Common myeloid progenitor, CD34-positive (primary cell): ENCODE results near the gene ABLIM1.
A peak's percentile ranks its signal among the peaks of the same experiment; 100 is the strongest.

Experiments used
- CTCF ChIA-PET: fragments of 350-600 bp; sonication (Branson Sonifier 250); formaldehyde crosslinking; loops from one replicate; lab custom pipeline; 2021; ENCODE audit warnings: antibody characterized with exemption; lab: Charles Lee
- POLR2A ChIA-PET: fragments of 350-600 bp; sonication (Branson Sonifier 250); formaldehyde crosslinking; loops from one replicate; lab custom pipeline; 2021; ENCODE audit warnings: antibody characterized with exemption; lab: Charles Lee
- DNase-seq, 3 donors: peaks; one replicate each; pipeline versions ENCODE4 v3.0.0 to v3.0.0-alpha.2; 2013
- H3K27ac ChIP-seq, 2 experiments: 1 replicate in 1 of 2; 2 replicates in 1 of 2; pipeline ENCODE4 v1.7.0; 2013; ENCODE audit warnings: inconsistent platforms in 2 of 2, low read length in 2 of 2, mild to moderate bottlenecking in 2 of 2, low read depth in 1 of 2, moderate library complexity in 1 of 2; ENCODE audit not compliant: severe bottlenecking in 2 of 2, insufficient read depth in 1 of 2, poor library complexity in 1 of 2
- H3K27me3 ChIP-seq, 5 experiments: replicated peaks in 2 of 5; 1 replicate in 3 of 5; 2 replicates in 2 of 5; pipeline versions ENCODE4 v1.6.1 to v1.7.0; 2013; ENCODE audit warnings: low read length in 4 of 5, mild to moderate bottlenecking in 2 of 5, moderate library complexity in 2 of 5, inconsistent platforms in 1 of 5; ENCODE audit not compliant: insufficient read depth in 5 of 5, control insufficient read depth in 4 of 5
- H3K36me3 ChIP-seq, 4 experiments: 1 replicate in 2 of 4; 2 replicates in 2 of 4; pipeline versions ENCODE4 v1.6.1 to v1.7.0; 2013; ENCODE audit warnings: low read length in 3 of 4, control low read depth in 1 of 4, mild to moderate bottlenecking in 1 of 4; ENCODE audit not compliant: control insufficient read depth in 4 of 4, insufficient read depth in 4 of 4
- H3K4me1 ChIP-seq, 4 experiments: 1 replicate in 3 of 4; 2 replicates in 1 of 4; pipeline versions ENCODE4 v1.6.1 to v1.7.1; 2013; ENCODE audit warnings: low read length in 3 of 4, mild to moderate bottlenecking in 3 of 4, control low read depth in 1 of 4, inconsistent platforms in 1 of 4, moderate library complexity in 1 of 4; ENCODE audit not compliant: control insufficient read depth in 4 of 4, insufficient read depth in 4 of 4; ENCODE audit errors: control extremely low read depth in 1 of 4
- H3K4me3 ChIP-seq, 7 experiments: 1 replicate in 4 of 7; 2 replicates in 3 of 7; pipeline versions ENCODE4 v1.5.1 to v1.7.0; 2013; ENCODE audit warnings: mild to moderate bottlenecking in 7 of 7, low read length in 6 of 7, moderate library complexity in 6 of 7, inconsistent platforms in 2 of 7, low read depth in 2 of 7, control low read depth in 1 of 7; ENCODE audit not compliant: insufficient read depth in 4 of 7, control insufficient read depth in 1 of 7; ENCODE audit errors: extremely low read depth in 1 of 7
- H3K9me3 ChIP-seq, 5 experiments: 1 replicate in 4 of 5; 2 replicates in 1 of 5; pipeline versions ENCODE4 v1.6.1 to v1.7.1; 2013; ENCODE audit warnings: low read length in 4 of 5, mild to moderate bottlenecking in 2 of 5, inconsistent platforms in 1 of 5, low read depth in 1 of 5, moderate library complexity in 1 of 5; ENCODE audit not compliant: control insufficient read depth in 4 of 5, insufficient read depth in 2 of 5; ENCODE audit errors: control extremely low read depth in 1 of 5
- WGBS: methylation state at CpG from one replicate; pipeline ENCODE4 v1.1.5; 2013; ENCODE audit not compliant: insufficient coverage; 5-methylcytosine and 5-hydroxymethylcytosine counted together

ABLIM1 gene

GRCh38 chr10:114472877-114473253 lies 185.2 kb downstream of the ABLIM1 start:
- ChIA-PET CTCF (interaction anchor here (0.6 to 5.0 kb wide), 13 partner anchors 13 to 313 kb away, joined by 3 to 32 read pairs (median 4); no protein-coding TSS in a partner anchor), POLR2A (interaction anchor here (0.6 kb wide), 2 partner anchors 14 to 243 kb away, joined by 3 to 5 read pairs; no protein-coding TSS in a partner anchor)
- peaks cover 2 to 25% (median 13%) of the 10 kb centered on the region in 4 experiments for H3K36me3 ChIP-seq
- H3K27me3 ChIP-seq, result no peaks in the 10 kb centered on the region
- no peak for DNase-seq
- peak overlapping the region in 1 of 2 experiments; percentile 15 for H3K27ac ChIP-seq
- peaks cover 0 to 3% (median 2%) of the 10 kb centered on the region in 4 experiments for H3K4me1 ChIP-seq
- H3K4me3 ChIP-seq, result no peak overlapping the region
- 97% methylated on average over 3 of the region's 4 CpGs for WGBS
- no peaks in the 10 kb centered on the region for H3K9me3 ChIP-seq

- H3K27me3 ChIP-seq, result no peaks in the 10 kb centered on the region
- peaks cover 2 to 25% (median 14%) of the 10 kb centered on the region in 4 experiments for H3K36me3 ChIP-seq
- no peaks in the 10 kb centered on the region for H3K9me3 ChIP-seq
- H3K4me3 ChIP-seq, result no peak overlapping the region
- POLR2A ChIA-PET, result no interaction called here
- CTCF ChIA-PET, result interaction anchor here (0.6 to 5.0 kb wide), 35 partner anchors 8 to 658 kb away, joined by 3 to 32 read pairs (median 4); no protein-coding TSS in a partner anchor
- WGBS, result 92% methylated on average over 8 of the region's 11 CpGs
- DNase-seq, result no peak
- peaks cover 0 to 3% (median 2%) of the 10 kb centered on the region in 4 experiments for H3K4me1 ChIP-seq
- peak overlapping the region in 1 of 2 experiments; percentile 15 for H3K27ac ChIP-seq
These were observed 185.9 kb downstream of the ABLIM1 start for GRCh38 chr10:114471906-114472876.

- peak; percentile 81 to 90 (median 89) for DNase-seq
- no peak overlapping the region for H3K4me3 ChIP-seq
- POLR2A ChIA-PET, result no interaction called here
- no peaks in the 10 kb centered on the region for H3K27me3 ChIP-seq
- CTCF ChIA-PET, result interaction anchor here (0.6 to 5.0 kb wide), 36 partner anchors 9 to 659 kb away, joined by 3 to 32 read pairs (median 4); no protein-coding TSS in a partner anchor
- peaks cover 0 to 3% (median 2%) of the 10 kb centered on the region in 4 experiments for H3K4me1 ChIP-seq
- peaks cover 2 to 25% (median 13%) of the 10 kb centered on the region in 4 experiments for H3K36me3 ChIP-seq
- H3K9me3 ChIP-seq, result no peaks in the 10 kb centered on the region
- H3K27ac ChIP-seq, result no peak overlapping the region
- 33% methylated on average over 9 of the region's 11 CpGs for WGBS
These were observed 186.8 kb downstream of the ABLIM1 start for GRCh38 chr10:114470956-114471905.

- peaks cover 2 to 29% (median 14%) of the 10 kb centered on the region in 4 experiments for H3K36me3 ChIP-seq
- POLR2A ChIA-PET, result no interaction called here
These were observed 187.7 kb downstream of the ABLIM1 start for GRCh38 chr10:114470361-114470760.

GRCh38 chr10:114458955-114459354 lies 199.1 kb downstream of the ABLIM1 start:
- peaks cover 0 to 30% (median 8%) of the 10 kb centered on the region in 4 experiments for H3K36me3 ChIP-seq
- H3K27me3 ChIP-seq, result no peaks in the 10 kb centered on the region
- H3K4me1 ChIP-seq, result peaks cover 0 to 4% (median 1%) of the 10 kb centered on the region in 4 experiments
- no peak overlapping the region for H3K4me3 ChIP-seq
- no peak overlapping the region for H3K27ac ChIP-seq
- WGBS, result 66% methylated on average over 2 of the region's 3 CpGs
- CTCF ChIA-PET, result interaction anchor here (0.6 to 2.7 kb wide), 9 partner anchors 11 to 346 kb away, joined by 3 to 17 read pairs (median 3); no protein-coding TSS in a partner anchor
- POLR2A ChIA-PET, result no interaction called here
- H3K9me3 ChIP-seq, result no peaks in the 10 kb centered on the region
- peak; percentile 55 to 71 (median 61) for DNase-seq

More at GRCh38 chr10:114470361-114470760, 187.7 kb downstream of the ABLIM1 start:
- no CpG with 5 or more reads among the region's 1 CpG for WGBS
- DNase-seq, result no peak
- Histone ChIP-seq H3K27ac (no peak overlapping the region), H3K4me3 (no peak overlapping the region), H3K9me3 (no peaks in the 10 kb centered on the region), H3K4me1 (peaks cover 0 to 3% (median 2%) of the 10 kb centered on the region in 4 experiments), H3K27me3 (no peaks in the 10 kb centered on the region)
- CTCF ChIA-PET, result interaction anchor here (1.0 to 5.0 kb wide), 16 partner anchors 8 to 410 kb away, joined by 3 to 32 read pairs (median 8); no protein-coding TSS in a partner anchor

- Histone ChIP-seq H3K4me3 (no peak overlapping the region), H3K9me3 (no peaks in the 10 kb centered on the region), H3K4me1 (peaks cover 0 to 4% (median 1%) of the 10 kb centered on the region in 4 experiments), H3K27me3 (no peaks in the 10 kb centered on the region), H3K27ac (no peak overlapping the region), H3K36me3 (peaks cover 0 to 30% (median 5%) of the 10 kb centered on the region in 4 experiments)
- POLR2A ChIA-PET, result no interaction called here
- CTCF ChIA-PET, result interaction anchor here (0.8 to 2.7 kb wide), 8 partner anchors 11 to 162 kb away, joined by 3 to 17 read pairs (median 3); no protein-coding TSS in a partner anchor
- WGBS, result 100% methylated on average over 2 of the region's 9 CpGs
- DNase-seq, result no peak
These were observed 199.7 kb downstream of the ABLIM1 start for GRCh38 chr10:114458216-114458920.
